IMR-90 (cell line): Measurements from ENCODE around the gene TMEM231.

Source experiments
- CTCF ChIP-seq: conservative IDR thresholded peaks from 2 replicates; pipeline ENCODE4 v1.5.1; 2012; ENCODE audit warnings: mild to moderate bottlenecking, low read depth, low read length, improper control_type of control experiment
- RAD21 ChIP-seq: IDR thresholded peaks from 2 replicates; pipeline ENCODE4 v1.6.1; 2012; ENCODE audit warnings: low read length, improper control_type of control experiment
- SMC3 ChIP-seq: fragments of 150-350 bp; IDR thresholded peaks from 2 replicates; pipeline ENCODE4 v1.6.1; 2016; ENCODE audit warnings: low read depth, mild to moderate bottlenecking, antibody characterized with exemption, low read length, moderate library complexity

- TF ChIP-seq CTCF (no peak), SMC3 (no peak), RAD21 (no peak)
Observed at GRCh38 chr16:75593308-75593707, 37.3 kb upstream of the TMEM231 start.
